Adrenal gland (tissue), 12 donors: ENCODE results near the gene INO80E. TPM values are rescaled to one million over a fixed set of nuclear protein-coding genes. Genes with fewer than 3 reads are reported as not detected.
A peak's percentile ranks its signal among the peaks of the same experiment; 100 is the strongest.
"Not testable (repeated sequence)": the region's sequence is repeated elsewhere in the genome, so short reads cannot be mapped to it uniquely, and the experiment has no call there.

Source experiments
- DNase-seq, 7 donors: peaks; one replicate each; pipeline ENCODE4 v3.0.0-alpha.2; 2019 to 2020
- H3K27ac ChIP-seq, 5 donors: fragments of 200-600 bp; sonication (generic) in 4 of 5; 1 replicate in 3 of 5; 2 replicates in 2 of 5; pipeline versions ENCODE4 v1.5.1 to v1.8.0; 2016 to 2020; ENCODE audit warnings: mild to moderate bottlenecking in 1 of 5
- H3K27me3 ChIP-seq: fragments of 200-600 bp; 2 replicates; pipeline ENCODE4 v1.8.0; 2021
- H3K36me3 ChIP-seq, 2 donors: fragments of 200-600 bp; replicated peaks in 1 of 2; 1 replicate in 1 of 2; 2 replicates in 1 of 2; pipeline versions ENCODE4 v1.5.1 to v1.8.0; 2018 to 2022
- H3K4me1 ChIP-seq, 2 donors: fragments of 200-600 bp; replicated peaks in 1 of 2; 1 replicate in 1 of 2; 2 replicates in 1 of 2; pipeline versions ENCODE4 v1.5.1 to v1.8.0; 2018 to 2021
- H3K4me3 ChIP-seq, 4 donors: fragments of 200-600 bp; sonication (generic) in 3 of 4; one replicate each; pipeline ENCODE4 v1.5.1; 2016 to 2018
- H3K9me3 ChIP-seq, 3 donors: fragments of 200-600 bp; sonication (generic) in 1 of 3; replicated peaks in 1 of 3; 1 replicate in 2 of 3; 2 replicates in 1 of 3; pipeline versions ENCODE4 v1.5.1 to v1.8.0; 2016 to 2021
- CTCF ChIP-seq, 6 experiments: fragments of 450-650 bp in 4 of 6; fragments of 200-600 bp in 2 of 6; sonication (generic) in 1 of 6; IDR thresholded peaks; 1 replicate in 5 of 6; 2 replicates in 1 of 6; pipeline versions ENCODE4 v1.5.1 to v1.8.0; 2016 to 2021; ENCODE audit warnings: antibody characterized with exemption in 6 of 6, mild to moderate bottlenecking in 2 of 6, moderate library complexity in 1 of 6
- POLR2A ChIP-seq, 2 donors: fragments of 450-650 bp; IDR thresholded peaks; one replicate each; pipeline ENCODE4 v1.6.1; 2017; ENCODE audit warnings: antibody characterized with exemption in 2 of 2, mild to moderate bottlenecking in 2 of 2, moderate library complexity in 1 of 2
- WGBS, 4 donors: extraction: QIAGEN DNeasy Blood & Tissue Kit in 2 of 4; methylation state at CpG; one replicate each; pipeline versions ENCODE4 v1.1.5 to v1.1.7; 2013 to 2017; 5-methylcytosine and 5-hydroxymethylcytosine counted together
- intact Hi-C, 2 donors: fragments of 100-400 bp; cut with DNase I; formaldehyde crosslinking; loops; one replicate each; pipeline versions ENCODE4 v1.14.1 to v1.15.0; 2022 to 2023
- polyA plus RNA-seq, 3 donors: library from polyadenylated mRNA; stranded (reverse); fragments of 200-250 nt in 2 of 3; fragments of 350-450 nt in 1 of 3; fragmentation: Illumina TruSeq in 1 of 3; extraction: RNeasy Lipid Tissue Mini Kit (QIAGEN cat#74804) in 1 of 3; gene quantifications; one replicate each; pipeline ENCODE4 v1.2.3, GENCODE V29; 2013 to 2014
- total RNA-seq, 9 donors: library from RNA; depleted of rRNA in 4 of 9; stranded (reverse); fragments of >200 nt in 4 of 9; fragments of 120-200 nt in 1 of 9; fragmentation: NEBNext Ultra II Directional in 1 of 9; extraction: Animal tissue kit (Norgen Biotek cat#: 25700) in 1 of 9; gene quantifications; one replicate each; pipeline versions ENCODE4 v1.1.0 to v1.2.4, GENCODE V29; 2013 to 2023
- donor health status: healthy with polysubstance abuse.
- donor health status: Bipolar disorder and iron deficiency.
- donor health status: DM: yes; HTN: yes; CAD: no.
- donor health status: DM: no; HTN: no; CAD: no.
- donor health status: DM: no; HTN: no; CAD: no.
- donor health status: DM: yes; HTN: yes; CAD: no.

The INO80E gene
- total and polyA plus RNA-seq, 12 donors, result 31.8 to 362 (median 73.4) TPM

- no peaks in the 10 kb centered on the region for H3K36me3 ChIP-seq
- H3K4me3 ChIP-seq, result no peak overlapping the region
- H3K27me3 ChIP-seq, result no peaks in the 10 kb centered on the region
- no peak for TF ChIP-seq POLR2A (IDR thresholded peaks at IDR 0.05)
- H3K4me1 ChIP-seq, result no peaks in the 10 kb centered on the region
- intact Hi-C loops, result no loop called here
- no peaks in the 10 kb centered on the region for H3K9me3 ChIP-seq
- no peak overlapping the region for H3K27ac ChIP-seq
- WGBS, 4 donors, result 59 to 71% (median 63%) methylated on average over 5 of the region's 5 CpGs
- DNase-seq, result no peak
Observed at GRCh38 chr16:30040221-30040620, 44.2 kb downstream of the INO80E start.

- DNase-seq, H3K9me3 ChIP-seq, H3K4me1 ChIP-seq, intact Hi-C loops, H3K4me3 ChIP-seq, H3K36me3 ChIP-seq, H3K27ac ChIP-seq, H3K27me3 ChIP-seq: not testable (repeated sequence)
- WGBS, 4 donors, result 59 to 83% (median 81%) methylated on average over 5 of the region's 5 CpGs
Observed at GRCh38 chr16:30040690-30041089, 44.6 kb downstream of the INO80E start.

GRCh38 chr16:30041841-30042240 is 45.8 kb downstream of the INO80E start:
- H3K27me3 ChIP-seq, result no peaks in the 10 kb centered on the region
- H3K9me3 ChIP-seq, result no peaks in the 10 kb centered on the region
- TF ChIP-seq CTCF (IDR thresholded peaks at IDR 0.05), result peak in 5 of 6 experiments; percentile 17 to 57 (median 51)
- no peak for TF ChIP-seq POLR2A (IDR thresholded peaks at IDR 0.05)
- intact Hi-C loops, result no loop called here
- H3K27ac ChIP-seq, result no peak overlapping the region
- no peaks in the 10 kb centered on the region for H3K36me3 ChIP-seq
- WGBS, 4 donors, result 16 to 23% (median 21%) methylated on average over 5 of the region's 5 CpGs
- DNase-seq, result peak in 1 of 7 donors; percentile 30
- H3K4me1 ChIP-seq, result no peaks in the 10 kb centered on the region
- H3K4me3 ChIP-seq, result no peak overlapping the region

GRCh38 chr16:30046178-30046577 is 50.1 kb downstream of the INO80E start:
- H3K4me1 ChIP-seq, result no peaks in the 10 kb centered on the region
- no peak overlapping the region for H3K27ac ChIP-seq
- intact Hi-C loops, result no loop called here
- H3K9me3 ChIP-seq, result no peaks in the 10 kb centered on the region
- no peak for TF ChIP-seq POLR2A (IDR thresholded peaks at IDR 0.05)
- no peak for TF ChIP-seq CTCF (IDR thresholded peaks at IDR 0.05)
- WGBS, 4 donors, result 65 to 82% (median 73%) methylated on average over 8 of the region's 8 CpGs
- no peak for DNase-seq
- H3K27me3 ChIP-seq, result no peaks in the 10 kb centered on the region
- H3K36me3 ChIP-seq, result no peaks in the 10 kb centered on the region
- no peak overlapping the region for H3K4me3 ChIP-seq

- Histone ChIP-seq H3K36me3 (no peaks in the 10 kb centered on the region), H3K4me3 (no peak overlapping the region), H3K27ac (no peak overlapping the region), H3K27me3 (no peaks in the 10 kb centered on the region), H3K4me1 (no peaks in the 10 kb centered on the region), H3K9me3 (no peaks in the 10 kb centered on the region)
- intact Hi-C loops, result no loop called here
- TF ChIP-seq POLR2A (IDR thresholded peaks at IDR 0.05) (no peak), CTCF (IDR thresholded peaks at IDR 0.05) (no peak)
- WGBS, 4 donors, result 86 to 100% (median 93%) methylated on average over 1 of the region's 1 CpG
- no peak for DNase-seq
Observed at GRCh38 chr16:30046588-30046987, 50.5 kb downstream of the INO80E start.
